Suprapubic skin (tissue), 4 donors: ENCODE measurements around the gene CREB3L4. TPM values are rescaled to one million over a fixed set of nuclear protein-coding genes. Genes with fewer than 3 reads are reported as not detected.

ENCODE experiments used
- DNase-seq, 2 donors: peaks; one replicate each; pipeline ENCODE4 v3.0.0-alpha.2; 2019; ENCODE audit warnings: low spot score in 2 of 2
- H3K27ac ChIP-seq: fragments of 200-600 bp; sonication (generic); one replicate; pipeline ENCODE4 v1.5.1; 2019
- H3K27me3 ChIP-seq: fragments of 200-600 bp; sonication (generic); one replicate; pipeline ENCODE4 v1.5.1; 2019
- H3K36me3 ChIP-seq: fragments of 200-600 bp; sonication (generic); one replicate; pipeline ENCODE4 v1.5.1; 2019
- H3K4me1 ChIP-seq: fragments of 200-600 bp; sonication (generic); one replicate; pipeline ENCODE4 v1.5.1; 2019
- H3K4me3 ChIP-seq: fragments of 200-600 bp; sonication (generic); one replicate; pipeline ENCODE4 v1.5.1; 2019; ENCODE audit warnings: mild to moderate bottlenecking
- H3K9me3 ChIP-seq: fragments of 200-600 bp; sonication (generic); one replicate; pipeline ENCODE4 v1.5.1; 2019
- EP300 ChIP-seq: sonication (generic); formaldehyde crosslinking; IDR thresholded peaks from one replicate; pipeline ENCODE4 v1.6.1; 2017; ENCODE audit warnings: antibody characterized with exemption
- POLR2A ChIP-seq, 2 donors: fragments of 450-650 bp; IDR thresholded peaks; one replicate each; pipeline ENCODE4 v1.6.1; 2017; ENCODE audit warnings: antibody characterized with exemption in 2 of 2, mild to moderate bottlenecking in 2 of 2, moderate library complexity in 2 of 2
- POLR2AphosphoS5 ChIP-seq, 3 donors: sonication (generic); formaldehyde crosslinking; IDR thresholded peaks; one replicate each; pipeline ENCODE4 v1.6.1; 2017; ENCODE audit warnings: antibody characterized with exemption in 3 of 3
- WGBS: methylation state at CpG from one replicate; pipeline ENCODE4 v1.1.5; 2018; 5-methylcytosine and 5-hydroxymethylcytosine counted together
- total RNA-seq, 4 donors: library from RNA; depleted of rRNA; stranded (reverse); fragments of >200 nt; gene quantifications; one replicate each; pipeline ENCODE4 v1.1.0, GENCODE V29; 2016
- TF ChIP-seq, protein P1 (sequence below), 2 donors: fragments of 200-600 bp in 1 of 2; fragments of 450-650 bp in 1 of 2; sonication (generic) in 1 of 2; IDR thresholded peaks; one replicate each; pipeline ENCODE4 v1.5.1; 2016 to 2019; ENCODE audit warnings: antibody characterized with exemption in 2 of 2, mild to moderate bottlenecking in 1 of 2, moderate library complexity in 1 of 2

CREB3L4 gene
- total RNA-seq, 4 donors from 2014 or later: 16.6 to 41.0 (median 20.3) TPM

DNA sequence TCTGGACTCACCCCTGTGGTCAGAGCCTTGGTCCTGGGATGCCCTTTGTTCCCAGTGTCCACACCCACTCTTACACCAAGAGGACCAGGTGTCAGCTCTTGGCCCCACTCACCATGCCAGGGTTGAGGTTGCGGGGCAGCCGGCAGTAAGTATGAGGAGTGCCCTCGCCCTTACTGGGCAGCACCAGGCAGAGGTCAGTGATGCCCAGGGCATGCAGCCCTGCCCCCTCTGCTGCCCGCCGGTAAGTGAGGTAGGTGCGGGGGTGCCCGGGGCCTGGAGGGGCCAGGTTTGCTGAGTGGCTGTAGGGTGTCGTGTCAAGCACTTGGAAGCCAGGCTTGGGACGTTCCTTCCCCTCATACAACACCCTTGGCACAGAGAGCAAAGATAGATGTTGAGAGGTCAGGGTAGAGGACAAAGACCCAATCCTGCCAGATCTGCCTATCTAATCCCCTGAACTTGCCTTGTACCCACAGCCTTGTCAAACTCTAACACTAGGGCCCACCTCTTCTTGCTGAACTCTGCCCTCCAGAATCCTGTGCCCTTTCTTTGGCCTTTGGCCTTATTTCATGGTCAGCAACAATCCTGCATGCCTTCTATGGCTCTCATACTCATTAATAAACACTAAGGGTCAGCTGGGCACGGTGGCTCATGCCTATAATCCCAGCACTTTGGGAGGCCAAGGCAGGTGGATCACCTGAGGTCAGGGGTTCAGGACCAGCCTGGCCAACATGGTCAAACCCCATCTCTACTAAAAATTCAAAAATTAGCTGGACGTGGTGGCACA is 24.7 kb upstream of the CREB3L4 start:
- H3K27me3 ChIP-seq: no peaks in the 10 kb centered on the region
- no peaks in the 10 kb centered on the region for H3K9me3 ChIP-seq
- H3K4me1 ChIP-seq: peaks cover 26% of the 10 kb centered on the region
- DNase-seq: no peak
- TF ChIP-seq, protein P1, sequence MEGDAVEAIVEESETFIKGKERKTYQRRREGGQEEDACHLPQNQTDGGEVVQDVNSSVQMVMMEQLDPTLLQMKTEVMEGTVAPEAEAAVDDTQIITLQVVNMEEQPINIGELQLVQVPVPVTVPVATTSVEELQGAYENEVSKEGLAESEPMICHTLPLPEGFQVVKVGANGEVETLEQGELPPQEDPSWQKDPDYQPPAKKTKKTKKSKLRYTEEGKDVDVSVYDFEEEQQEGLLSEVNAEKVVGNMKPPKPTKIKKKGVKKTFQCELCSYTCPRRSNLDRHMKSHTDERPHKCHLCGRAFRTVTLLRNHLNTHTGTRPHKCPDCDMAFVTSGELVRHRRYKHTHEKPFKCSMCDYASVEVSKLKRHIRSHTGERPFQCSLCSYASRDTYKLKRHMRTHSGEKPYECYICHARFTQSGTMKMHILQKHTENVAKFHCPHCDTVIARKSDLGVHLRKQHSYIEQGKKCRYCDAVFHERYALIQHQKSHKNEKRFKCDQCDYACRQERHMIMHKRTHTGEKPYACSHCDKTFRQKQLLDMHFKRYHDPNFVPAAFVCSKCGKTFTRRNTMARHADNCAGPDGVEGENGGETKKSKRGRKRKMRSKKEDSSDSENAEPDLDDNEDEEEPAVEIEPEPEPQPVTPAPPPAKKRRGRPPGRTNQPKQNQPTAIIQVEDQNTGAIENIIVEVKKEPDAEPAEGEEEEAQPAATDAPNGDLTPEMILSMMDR (IDR thresholded peaks at IDR 0.05): no peak
- TF ChIP-seq POLR2AphosphoS5 (IDR thresholded peaks at IDR 0.05) (no peak), POLR2A (IDR thresholded peaks at IDR 0.05) (no peak), EP300 (no peak)
- no peak overlapping the region for H3K4me3 ChIP-seq
- WGBS: 77% methylated on average over 5 of the region's 11 CpGs
- no peak overlapping the region for H3K27ac ChIP-seq
- H3K36me3 ChIP-seq: peaks cover 49% of the 10 kb centered on the region

DNA sequence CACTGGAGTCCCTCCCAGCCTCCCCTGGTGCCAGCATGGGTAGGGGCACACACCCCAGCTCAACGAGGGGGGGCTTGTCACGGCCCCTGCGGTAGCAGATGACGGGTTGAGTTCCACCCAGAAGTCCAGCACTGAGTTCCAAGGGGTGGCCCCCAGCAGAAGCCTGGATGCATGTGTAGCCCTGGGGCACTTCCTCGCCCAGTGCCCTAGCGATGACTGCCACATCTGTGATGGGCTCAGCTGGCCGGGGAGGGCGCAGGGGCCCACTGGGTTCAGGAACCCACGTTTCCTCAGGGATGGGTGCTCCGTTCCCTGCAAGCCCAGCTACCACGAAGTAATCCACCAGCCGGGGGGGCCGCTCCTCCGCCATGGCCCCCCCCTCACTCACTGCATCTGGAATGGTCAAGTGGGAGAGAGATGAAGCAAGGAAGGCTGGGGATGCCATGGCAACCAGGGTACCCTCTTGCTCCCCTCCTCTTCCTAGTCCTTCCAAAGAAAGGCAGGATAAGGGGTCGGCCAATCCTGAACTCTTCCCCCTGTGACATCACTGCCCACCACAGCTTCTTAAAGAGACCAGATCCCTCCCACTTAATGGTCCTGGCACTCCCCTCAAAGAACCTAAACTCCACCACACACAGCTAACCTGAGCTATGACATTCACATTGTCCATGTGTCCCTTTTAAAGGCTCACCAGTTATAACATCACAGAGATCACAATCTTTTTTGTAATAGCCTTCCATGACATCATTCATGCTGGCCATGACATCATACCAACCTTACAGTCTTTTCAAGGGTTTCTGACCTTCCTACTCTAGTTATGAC is 23.5 kb upstream of the CREB3L4 start:
- peak in 1 of 2 donors; percentile 68 for DNase-seq
- 79% methylated on average over 9 of the region's 15 CpGs for WGBS
- peaks cover 26% of the 10 kb centered on the region for H3K4me1 ChIP-seq
- TF ChIP-seq, protein P1 (IDR thresholded peaks at IDR 0.05): no peak
- TF ChIP-seq EP300 (no peak), POLR2AphosphoS5 (IDR thresholded peaks at IDR 0.05) (no peak), POLR2A (IDR thresholded peaks at IDR 0.05) (no peak)
- no peaks in the 10 kb centered on the region for H3K27me3 ChIP-seq
- no peaks in the 10 kb centered on the region for H3K9me3 ChIP-seq
- H3K4me3 ChIP-seq: peak overlapping the region; percentile 97
- H3K27ac ChIP-seq: peak overlapping the region; percentile 98
- H3K36me3 ChIP-seq: peaks cover 52% of the 10 kb centered on the region

DNA sequence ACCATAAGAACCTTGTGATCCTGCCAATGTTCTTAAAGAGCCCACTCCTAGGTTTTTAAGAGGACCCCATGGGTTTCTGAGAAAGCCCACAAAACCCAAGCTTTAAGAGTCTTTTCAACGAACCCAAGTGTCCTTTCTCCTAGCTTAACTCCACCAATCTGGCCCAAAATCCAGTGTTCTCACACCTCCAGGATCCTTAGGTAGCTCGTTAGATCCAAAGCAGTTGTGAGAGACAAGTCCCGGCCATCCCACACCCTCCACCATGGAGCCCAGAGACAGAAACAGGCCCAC is 22.9 kb upstream of the CREB3L4 start:
- peaks cover 48% of the 10 kb centered on the region for H3K36me3 ChIP-seq
- WGBS: 77% methylated on average over 3 of the region's 3 CpGs
- H3K27me3 ChIP-seq: no peaks in the 10 kb centered on the region
- peak overlapping the region; percentile 97 for H3K4me3 ChIP-seq
- no peak for DNase-seq
- H3K27ac ChIP-seq: peak overlapping the region; percentile 98
- H3K9me3 ChIP-seq: no peaks in the 10 kb centered on the region
- peaks cover 26% of the 10 kb centered on the region for H3K4me1 ChIP-seq
- TF ChIP-seq, protein P1 (IDR thresholded peaks at IDR 0.05): no peak
- no peak for TF ChIP-seq POLR2A (IDR thresholded peaks at IDR 0.05)
- TF ChIP-seq EP300: no peak
- TF ChIP-seq POLR2AphosphoS5 (IDR thresholded peaks at IDR 0.05): no peak

DNA sequence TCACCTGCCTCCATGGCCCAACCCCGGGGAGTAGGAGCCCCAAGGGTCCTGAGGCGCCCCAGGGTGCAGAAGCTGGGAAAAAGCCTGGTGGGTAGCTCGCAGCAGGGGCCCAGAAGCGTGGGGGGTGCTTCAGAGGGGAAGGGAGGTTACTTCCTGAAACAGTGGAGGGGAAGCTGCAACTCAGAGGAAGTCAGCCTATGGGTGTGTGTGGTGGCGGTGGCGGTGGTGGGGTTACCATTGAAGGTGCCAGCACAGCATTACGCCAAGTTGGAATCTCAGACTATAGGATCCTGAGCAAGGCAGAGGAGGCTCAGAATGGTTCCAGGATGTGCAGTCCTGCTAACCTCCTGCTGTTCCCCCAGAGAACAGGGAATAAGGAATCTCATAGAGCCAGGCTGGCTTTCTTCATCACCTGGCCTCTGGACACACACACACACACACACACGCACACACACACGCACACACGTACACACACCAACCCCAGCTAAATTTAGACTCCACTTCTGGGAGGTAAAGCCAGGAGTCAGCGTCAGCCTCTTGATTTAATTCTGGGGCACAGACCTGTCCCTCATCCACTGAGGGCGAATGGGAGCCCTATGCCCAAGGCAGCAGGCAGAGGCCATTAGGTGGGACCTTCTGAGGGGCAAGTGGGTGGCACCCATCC is 22.4 kb upstream of the CREB3L4 start:
- Histone ChIP-seq H3K4me1 (peaks cover 26% of the 10 kb centered on the region), H3K36me3 (peaks cover 47% of the 10 kb centered on the region), H3K27me3 (no peaks in the 10 kb centered on the region), H3K4me3 (peak overlapping the region; percentile 97), H3K27ac (peak overlapping the region; percentile 98), H3K9me3 (no peaks in the 10 kb centered on the region)
- peak in 1 of 2 donors; percentile 80 for DNase-seq
- 17% methylated on average over 10 of the region's 12 CpGs for WGBS
- TF ChIP-seq, protein P1 (IDR thresholded peaks at IDR 0.05): no peak
- TF ChIP-seq POLR2A (IDR thresholded peaks at IDR 0.05): peak in 1 of 2 donors; percentile 33
